CD1c-positive myeloid dendritic cell (primary cell): Measurements from ENCODE around the gene FNDC10.
"Not testable (repeated sequence)": the region's sequence is repeated elsewhere in the genome, so short reads cannot be mapped to it uniquely, and the experiment has no call there.

Experiments used
- DNase-seq: peaks from one replicate; pipeline ENCODE4 v3.0.0-alpha.2; 2016; ENCODE audit errors: extremely low spot score

Gene FNDC10

GRCh38 chr1:1567891-1568291 is 32.0 kb downstream of the FNDC10 start:
- no peak for DNase-seq

GRCh38 chr1:1567152-1567875 is 32.6 kb downstream of the FNDC10 start:
- DNase-seq, result no peak

- no peak for DNase-seq
Observed at GRCh38 chr1:1565340-1565739, 34.6 kb downstream of the FNDC10 start.

- DNase-seq, result no peak
Observed at GRCh38 chr1:1564268-1564667, 35.7 kb downstream of the FNDC10 start.

- no peak for DNase-seq
Observed at GRCh38 chr1:1563688-1564087, 36.2 kb downstream of the FNDC10 start.

GRCh38 chr1:1562556-1563195 is 37.3 kb downstream of the FNDC10 start:
- DNase-seq, result no peak

- DNase-seq, result no peak
Observed at GRCh38 chr1:1561801-1562470, 38.0 kb downstream of the FNDC10 start.

GRCh38 chr1:1560178-1560577 is 39.8 kb downstream of the FNDC10 start:
- DNase-seq, result no peak

- DNase-seq, result no peak
Observed at GRCh38 chr1:1559066-1559465, 40.9 kb downstream of the FNDC10 start.

GRCh38 chr1:1558591-1558990 is 41.3 kb downstream of the FNDC10 start:
- DNase-seq, result no peak

GRCh38 chr1:1557688-1558087 is 42.2 kb downstream of the FNDC10 start:
- not testable (repeated sequence) for DNase-seq

- not testable (repeated sequence) for DNase-seq
Observed at GRCh38 chr1:1556961-1557360, 43.0 kb downstream of the FNDC10 start.

- no peak for DNase-seq
Observed at GRCh38 chr1:1556505-1556904, 43.4 kb downstream of the FNDC10 start.

- DNase-seq, result no peak
Observed at GRCh38 chr1:1554926-1555915, 44.7 kb downstream of the FNDC10 start.

GRCh38 chr1:1554550-1554925 is 45.4 kb downstream of the FNDC10 start:
- no peak for DNase-seq

- DNase-seq, result no peak
Observed at GRCh38 chr1:1553821-1554494, 46.0 kb downstream of the FNDC10 start.

- DNase-seq, result no peak
Observed at GRCh38 chr1:1552263-1552639, 47.7 kb downstream of the FNDC10 start.

GRCh38 chr1:1551524-1552262 is 48.2 kb downstream of the FNDC10 start:
- DNase-seq, result no peak

- no peak for DNase-seq
Observed at GRCh38 chr1:1550591-1551432, 49.1 kb downstream of the FNDC10 start.

GRCh38 chr1:1550087-1550486 is 49.8 kb downstream of the FNDC10 start:
- DNase-seq, result no peak
